Kidney epithelial cell (primary cell): ENCODE results near the gene LZTS3. TPM values are rescaled to one million over a fixed set of nuclear protein-coding genes. Genes with fewer than 3 reads are reported as not detected.
"Not testable (repeated sequence)": the region's sequence is repeated elsewhere in the genome, so short reads cannot be mapped to it uniquely, and the experiment has no call there.

Experiments used
- DNase-seq: peaks from one replicate; pipeline ENCODE4 v3.0.0-alpha.2; 2010; ENCODE audit warnings: low read depth
- H3K27me3 ChIP-seq: 2 replicates; pipeline ENCODE4 v1.6.0; 2011; ENCODE audit warnings: low read length; ENCODE audit not compliant: control insufficient read depth, insufficient read depth
- H3K36me3 ChIP-seq: 2 replicates; pipeline ENCODE4 v1.5.1; 2011; ENCODE audit warnings: low read length; ENCODE audit not compliant: control insufficient read depth, insufficient read depth
- H3K4me3 ChIP-seq: 2 replicates; pipeline ENCODE4 v1.5.1; 2011; ENCODE audit warnings: low read depth, mild to moderate bottlenecking, control low read depth, low read length
- CTCF ChIP-seq: IDR thresholded peaks from 2 replicates; pipeline ENCODE4 v1.5.1; 2011; ENCODE audit warnings: mild to moderate bottlenecking, moderate library complexity, low read length, control low read depth, inconsistent platforms; ENCODE audit not compliant: insufficient read depth, poor library complexity, severe bottlenecking
- total RNA-seq: library from RNA; depleted of rRNA; stranded (reverse); fragments of >200 nt; gene quantifications from 2 replicates; pipeline ENCODE4 v1.2.3, GENCODE V29; 2015

LZTS3 gene
- total RNA-seq, 1 donor from 2014 or later: 10.4 TPM

- DNase-seq: no peak
- Histone ChIP-seq H3K36me3 (peaks cover 4% of the 10 kb centered on the region), H3K27me3 (no peaks in the 10 kb centered on the region), H3K4me3 (no peak overlapping the region)
- TF ChIP-seq CTCF: no peak
Observed at GRCh38 chr20:3193806-3194616, 20.7 kb upstream of the LZTS3 start.

- TF ChIP-seq CTCF: no peak
- H3K4me3 ChIP-seq: no peak overlapping the region
- DNase-seq: no peak
- H3K36me3 ChIP-seq: peaks cover 5% of the 10 kb centered on the region
- no peaks in the 10 kb centered on the region for H3K27me3 ChIP-seq
Observed at GRCh38 chr20:3192226-3193015, 19.1 kb upstream of the LZTS3 start.

DNA sequence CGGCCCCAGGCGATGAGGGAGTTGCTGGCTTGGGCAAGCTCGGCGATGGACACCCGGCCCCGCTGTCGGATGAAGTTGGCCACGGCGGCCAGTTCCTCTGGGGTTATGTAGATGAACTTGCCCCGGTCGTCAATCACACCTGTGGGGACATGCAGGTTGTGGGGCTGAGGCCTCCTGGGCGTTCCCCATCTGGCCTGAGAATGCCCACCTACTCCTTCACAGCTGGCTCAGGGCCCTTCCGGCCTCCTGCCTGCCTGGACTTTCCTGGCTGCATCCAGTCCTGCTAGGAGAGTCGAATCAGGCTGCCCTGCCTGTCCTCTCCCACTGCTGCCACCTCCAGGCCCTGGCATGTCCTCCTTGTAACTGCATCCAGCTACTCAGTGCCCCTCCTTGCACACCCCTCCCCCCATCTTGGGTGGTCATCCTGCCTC lies 17.3 kb upstream of the LZTS3 start:
- peaks cover 5% of the 10 kb centered on the region for H3K36me3 ChIP-seq
- no peak overlapping the region for H3K4me3 ChIP-seq
- TF ChIP-seq CTCF: no peak
- DNase-seq: no peak
- H3K27me3 ChIP-seq: no peaks in the 10 kb centered on the region

- peaks cover 3% of the 10 kb centered on the region for H3K36me3 ChIP-seq
- TF ChIP-seq CTCF: no peak
- H3K27me3 ChIP-seq: no peaks in the 10 kb centered on the region
- H3K4me3 ChIP-seq: no peak overlapping the region
- no peak for DNase-seq
Observed at GRCh38 chr20:3189561-3190131, 16.3 kb upstream of the LZTS3 start.

DNA sequence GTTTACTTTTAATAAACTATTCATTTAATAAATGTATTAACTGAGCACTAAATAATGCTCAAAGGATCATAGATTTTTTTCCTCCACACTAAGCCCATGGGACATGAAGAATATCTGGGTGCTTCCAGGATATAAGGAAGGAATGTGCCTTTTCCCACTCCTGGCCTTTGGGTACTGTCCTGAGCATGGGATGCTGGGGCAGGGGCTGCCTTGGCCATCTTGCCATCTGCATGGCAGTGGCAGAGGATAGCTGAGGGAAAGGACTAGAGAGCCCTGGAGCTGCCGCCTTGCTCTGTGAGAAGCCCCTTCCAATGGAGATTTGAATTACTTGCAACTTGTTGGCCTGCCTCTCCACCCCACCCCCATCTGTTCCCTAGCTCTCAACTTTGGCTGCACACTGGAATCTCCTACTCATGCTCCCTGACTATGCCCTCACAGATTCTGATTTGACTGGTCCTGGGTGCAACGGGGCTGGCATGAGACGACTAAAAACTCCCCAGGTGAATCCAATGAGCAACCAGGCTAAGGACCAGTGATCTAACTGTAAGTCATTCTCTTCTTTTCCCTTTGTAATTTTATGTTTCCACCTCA lies 15.6 kb upstream of the LZTS3 start:
- DNase-seq: no peak
- H3K36me3 ChIP-seq: peaks cover 3% of the 10 kb centered on the region

GRCh38 chr20:3187861-3188260 lies 14.5 kb upstream of the LZTS3 start:
- not testable (repeated sequence) for H3K27me3 ChIP-seq, DNase-seq, H3K36me3 ChIP-seq, H3K4me3 ChIP-seq

More for the DNA sequence above, 15.6 kb upstream of the LZTS3 start:
- no peak overlapping the region for H3K4me3 ChIP-seq
- TF ChIP-seq CTCF: no peak
- no peaks in the 10 kb centered on the region for H3K27me3 ChIP-seq
